ENCODE results near the gene ZNF135.
A peak's percentile ranks its signal among the peaks of the same experiment; 100 is the strongest.

The ZNF135 gene

DNA sequence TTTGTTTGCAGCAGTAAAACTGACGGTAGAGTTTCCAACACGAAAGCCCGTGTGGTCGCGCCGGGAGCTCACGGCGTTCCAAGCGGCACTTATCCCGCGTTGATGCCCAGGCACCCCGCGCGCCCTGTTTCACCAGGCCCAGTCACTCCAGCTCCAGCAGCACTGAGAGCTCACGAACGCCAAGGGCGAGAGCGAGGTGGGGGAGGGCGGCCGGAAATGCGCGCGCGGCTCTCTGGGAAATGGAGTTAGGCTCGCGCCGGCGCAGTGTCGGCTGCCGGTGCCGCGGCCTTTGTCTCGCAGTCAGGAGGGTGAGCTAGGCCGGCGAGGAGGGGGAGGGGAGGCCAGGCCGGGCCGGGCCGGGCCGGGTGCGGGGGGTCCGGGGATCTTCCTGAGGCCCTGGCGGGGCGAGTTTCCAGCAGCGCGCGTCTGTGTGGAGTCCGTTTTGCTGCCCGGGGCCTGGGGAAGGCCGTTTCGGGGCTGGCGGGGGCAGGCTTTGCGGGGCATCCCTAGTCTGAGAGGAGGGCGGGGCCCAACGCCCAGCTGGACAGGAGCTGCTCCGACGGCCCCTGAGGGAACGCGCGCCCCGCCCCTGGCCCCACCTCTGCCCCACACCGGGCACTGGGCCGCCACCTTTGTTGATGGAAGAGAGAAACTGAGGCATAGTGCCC, at the start of gene ZNF135:
Gene ZNF135 (plus strand): TSS at position 280 of the 668 bp plus-strand sequence. CDS start 721 bp downstream, outside the sequence.
- DNase-seq (ENCODE audit: low read depth in 2 of 2): peak; percentile 23 to 38

GRCh38 chr19:58009301-58009665, 49.8 kb upstream of the ZNF135 start:
- no peak for DNase-seq (ENCODE audit: low read depth in 2 of 2)

- peak; percentile 20 to 47 for DNase-seq (ENCODE audit: low read depth in 2 of 2)
These were observed 49.3 kb upstream of the ZNF135 start for GRCh38 chr19:58009666-58010301.

DNA sequence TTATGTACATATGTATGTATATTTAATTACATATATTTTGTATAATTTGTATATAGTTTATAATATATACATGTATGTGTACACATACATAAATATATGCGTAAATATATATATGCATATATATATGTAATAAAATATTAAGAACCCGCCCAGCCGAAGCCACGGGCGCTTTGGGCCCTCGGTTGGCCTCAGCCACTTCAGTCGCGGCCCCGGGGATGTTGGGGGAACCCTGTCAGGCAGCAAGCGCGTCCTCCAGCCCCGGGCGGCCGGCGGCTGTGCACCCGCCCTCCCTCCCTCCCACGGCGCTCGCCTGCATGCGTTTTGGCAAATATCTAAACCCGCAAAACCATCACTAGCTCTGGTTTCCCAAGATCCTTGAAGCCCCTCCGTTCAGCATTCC, 48.6 kb upstream of the ZNF135 start:
- DNase-seq (ENCODE audit: low read depth in 2 of 2): no peak

DNA sequence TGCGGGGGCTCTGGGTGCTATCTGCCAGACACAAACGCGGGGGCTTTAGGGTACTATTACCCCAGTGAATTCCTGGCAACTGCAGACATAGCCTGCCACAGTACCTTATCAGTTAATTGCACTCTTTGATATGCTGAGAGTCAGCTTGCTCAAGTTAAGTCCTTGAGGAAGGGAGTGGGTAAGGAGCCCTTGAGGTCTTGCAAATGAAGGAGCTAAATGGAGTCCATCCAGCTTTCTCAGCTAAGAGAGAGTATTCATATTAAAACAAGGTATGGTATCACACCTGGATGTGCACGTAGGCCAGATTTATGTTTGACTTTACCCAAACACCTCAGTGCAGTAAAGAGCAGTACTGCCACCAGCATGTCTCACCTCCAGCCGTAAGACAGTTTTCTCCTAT, 44.9 kb upstream of the ZNF135 start:
- no peak for DNase-seq (ENCODE audit: low read depth in 2 of 2)

GRCh38 chr19:58020129-58020528, 39.0 kb upstream of the ZNF135 start:
- DNase-seq (ENCODE audit: low read depth in 2 of 2): no peak

GRCh38 chr19:58021541-58022282, 37.4 kb upstream of the ZNF135 start:
- DNase-seq (ENCODE audit: low read depth in 2 of 2): no peak

- DNase-seq (ENCODE audit: low read depth in 2 of 2): no peak
These were observed 36.8 kb upstream of the ZNF135 start for GRCh38 chr19:58022283-58022660.

DNA sequence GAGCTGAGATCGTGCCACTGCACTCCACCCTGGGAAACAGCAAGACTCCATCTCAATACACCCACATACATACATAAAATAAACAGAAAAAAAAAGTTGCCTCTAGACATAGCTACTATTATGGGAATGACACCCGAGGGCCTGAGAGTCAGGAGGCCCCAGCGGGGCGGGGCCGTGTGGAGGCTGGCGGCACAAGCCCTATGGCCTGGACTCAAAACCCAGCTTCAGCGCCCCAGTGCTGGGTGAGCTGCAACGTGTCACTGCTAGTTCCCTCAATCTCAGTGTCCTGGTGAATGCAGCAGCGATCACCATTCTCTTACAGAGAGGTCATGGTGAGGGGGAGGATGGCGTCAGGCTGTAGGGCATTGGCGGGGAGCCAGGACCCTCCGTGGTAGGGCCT, 34.4 kb upstream of the ZNF135 start:
- DNase-seq (ENCODE audit: low read depth in 2 of 2): no peak

DNA sequence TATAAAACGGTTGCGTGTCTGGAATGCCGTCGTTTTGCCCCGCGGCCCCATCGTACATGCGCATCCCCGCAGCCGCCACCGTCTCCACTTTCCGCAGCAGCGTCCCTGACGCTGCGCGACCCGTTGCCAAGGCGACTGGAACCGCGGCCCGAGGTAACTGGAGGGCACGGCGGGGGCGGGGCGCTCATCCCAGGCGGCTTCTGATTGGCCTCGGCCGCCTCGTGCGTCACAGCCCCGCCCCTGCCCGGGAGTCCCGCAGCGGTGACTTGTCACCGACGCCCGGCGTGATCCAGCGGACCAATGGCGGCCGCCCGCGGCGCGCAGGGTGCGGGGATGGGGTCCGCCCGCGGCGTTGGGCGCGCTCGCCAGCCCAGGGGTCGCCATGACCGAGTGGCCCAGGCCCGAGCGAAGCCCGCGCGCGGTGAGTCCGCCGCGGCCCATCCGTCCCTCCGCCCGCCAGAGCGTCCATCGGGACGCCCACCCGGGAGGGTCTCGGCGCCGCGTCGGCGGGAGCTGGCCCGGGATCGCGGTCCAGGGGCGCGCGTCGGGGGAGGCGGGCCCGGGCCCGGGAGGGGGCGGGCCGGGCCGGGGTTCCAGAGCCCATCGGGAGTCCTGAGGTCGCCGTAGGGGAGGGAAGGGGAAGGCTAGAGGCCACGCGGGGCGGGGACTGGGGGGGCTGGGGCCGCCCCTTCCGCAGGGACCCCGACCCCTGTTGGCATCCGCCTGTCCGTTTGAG, 25.2 kb upstream of the ZNF135 start, which contains the start of gene ZSCAN1:
Gene ZSCAN1 (plus strand): TSS at position 285 of the 736 bp plus-strand sequence. CDS start 3,812 bp downstream, outside the sequence.
- peak in 1 of 2 donors; percentile 9 for DNase-seq (ENCODE audit: low read depth in 2 of 2)

- no peak for DNase-seq (ENCODE audit: low read depth in 2 of 2)
These were observed 24.6 kb upstream of the ZNF135 start for GRCh38 chr19:58034477-58034793.

GRCh38 chr19:58035863-58036262, 23.2 kb upstream of the ZNF135 start:
- DNase-seq (ENCODE audit: low read depth in 2 of 2): no peak

GRCh38 chr19:58037927-58038687, 21.0 kb upstream of the ZNF135 start:
- no peak for DNase-seq (ENCODE audit: low read depth in 2 of 2)

DNA sequence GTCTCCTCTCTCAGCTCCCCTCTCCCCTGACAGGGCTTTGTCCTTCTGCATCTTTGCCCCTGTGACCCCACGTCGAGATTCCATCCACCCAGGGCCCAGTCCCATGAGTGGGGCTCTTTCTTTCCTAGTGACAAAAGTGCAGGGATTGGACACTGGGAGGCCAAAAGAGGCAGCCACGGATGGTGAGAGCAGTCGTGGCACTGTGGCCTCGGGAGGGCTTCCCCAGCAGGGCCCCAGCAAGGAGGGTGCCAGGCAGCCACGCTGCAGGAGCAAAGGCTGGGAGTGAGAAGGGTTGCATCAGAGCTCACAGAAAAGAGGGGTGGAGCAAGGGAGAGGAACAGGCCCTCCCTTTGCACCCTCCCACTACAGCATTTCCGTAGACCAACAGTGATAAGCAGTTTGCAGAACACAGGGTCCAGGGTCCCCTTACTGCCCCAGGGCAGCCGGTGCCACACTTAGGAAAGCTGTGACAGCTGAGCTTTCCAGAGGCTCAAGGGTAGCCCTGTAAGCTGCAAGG, 20.3 kb upstream of the ZNF135 start:
- no peak for DNase-seq (ENCODE audit: low read depth in 2 of 2)

- no peak for DNase-seq (ENCODE audit: low read depth in 2 of 2)
These were observed 18.1 kb upstream of the ZNF135 start for GRCh38 chr19:58040751-58041525.

DNA sequence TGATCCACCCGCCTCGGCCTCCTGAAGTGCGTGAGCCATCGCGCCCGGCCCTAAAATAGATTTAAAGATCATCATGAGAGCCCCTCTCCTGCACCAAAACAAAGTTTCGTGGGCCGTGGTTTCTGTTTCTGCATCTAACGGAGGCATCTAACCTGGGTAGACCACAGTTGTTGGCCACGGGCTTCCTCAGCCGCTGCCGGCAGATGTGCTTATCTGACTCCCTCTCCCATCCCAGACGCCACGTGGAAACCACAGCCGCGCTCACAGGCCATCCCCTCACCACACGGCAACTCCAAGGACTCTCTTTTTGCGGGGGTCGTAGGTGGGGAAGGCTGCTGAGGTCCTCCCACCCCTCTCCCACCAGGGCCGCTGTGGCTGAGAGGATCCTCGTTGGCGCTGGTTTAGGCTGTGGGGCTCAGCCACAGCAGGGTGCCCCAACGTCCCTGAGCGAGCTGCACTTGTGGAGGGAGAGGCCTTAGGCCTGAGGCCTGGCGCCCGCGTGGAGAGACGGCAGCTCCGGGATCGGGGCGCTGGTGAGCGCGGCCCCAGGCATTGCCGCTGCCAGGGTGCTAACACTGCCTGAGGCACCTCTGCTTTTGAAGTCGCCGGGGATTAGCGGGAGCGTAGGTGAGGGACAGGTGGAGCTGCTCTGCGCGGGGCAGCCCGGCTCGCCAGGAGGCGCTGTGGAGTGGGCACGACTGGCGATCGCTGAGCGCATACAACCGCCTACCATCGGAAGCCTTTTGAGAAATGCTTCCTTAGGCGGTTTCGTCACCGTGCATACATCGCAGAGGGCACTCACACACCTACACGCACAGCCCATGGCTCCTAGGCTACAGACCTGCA, 16.4 kb upstream of the ZNF135 start:
- DNase-seq (ENCODE audit: low read depth in 2 of 2): no peak

DNA sequence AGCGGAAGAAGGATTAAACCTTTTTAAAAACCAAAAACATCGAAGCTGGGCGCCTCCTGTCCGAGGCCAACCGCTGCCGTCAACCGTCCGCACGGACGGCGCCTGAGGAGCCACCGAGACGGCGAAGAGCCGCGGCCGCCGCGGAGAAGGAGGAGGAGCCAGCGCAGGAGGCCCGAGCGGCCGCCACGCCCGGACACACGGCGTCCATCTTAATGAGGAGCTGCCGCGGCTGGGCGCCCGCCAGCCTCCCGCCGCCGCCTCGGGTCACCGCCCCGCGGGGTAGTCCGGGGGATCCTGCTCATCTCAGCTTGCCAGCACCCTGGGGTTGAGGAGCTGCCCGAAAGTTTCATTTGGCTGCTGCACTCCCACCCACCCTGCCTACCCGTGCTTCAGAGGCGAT, 14.7 kb upstream of the ZNF135 start:
- DNase-seq (ENCODE audit: low read depth in 2 of 2): no peak

- DNase-seq (ENCODE audit: low read depth in 2 of 2): no peak
These were observed 14.2 kb upstream of the ZNF135 start for GRCh38 chr19:58044886-58045285.

DNA sequence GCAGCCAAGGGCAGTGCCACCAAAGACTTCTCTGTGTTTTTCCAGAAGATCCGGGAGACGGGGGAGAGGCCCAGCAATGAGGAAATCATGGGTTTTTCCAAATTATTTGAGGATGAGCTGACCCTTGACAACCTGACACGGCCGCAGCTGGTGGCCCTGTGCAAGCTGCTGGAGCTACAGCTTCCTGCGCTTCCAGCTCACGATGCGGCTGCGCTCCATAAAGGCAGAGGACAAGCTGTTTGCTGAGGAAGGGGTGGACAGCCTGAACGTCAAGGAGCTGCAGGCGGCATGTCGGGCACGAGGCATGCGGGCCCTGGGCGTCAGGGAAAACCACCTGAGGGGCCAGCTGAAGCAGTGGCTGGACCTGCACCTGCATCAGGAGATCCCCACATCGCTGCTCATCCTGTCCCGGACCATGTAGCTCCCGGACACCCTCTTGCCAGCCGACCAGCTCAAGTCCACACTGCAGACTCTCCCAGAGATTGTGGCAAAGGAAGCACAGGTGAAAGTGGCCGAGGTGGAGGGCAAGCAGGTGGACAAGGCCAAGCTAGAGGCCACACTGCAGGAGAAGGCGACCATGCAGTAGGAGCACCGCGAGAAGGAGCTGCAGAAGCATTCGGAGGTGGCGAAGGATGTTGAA, 13.6 kb upstream of the ZNF135 start:
- DNase-seq (ENCODE audit: low read depth in 2 of 2): no peak

All from activated CD4-positive, alpha-beta T cell treated with anti-CD3 and anti-CD28 coated beads for 24 hours (primary cell).